B cell (primary cell): ENCODE results near the gene NHS. TPM values are rescaled to one million over a fixed set of nuclear protein-coding genes. Genes with fewer than 3 reads are reported as not detected.

Source experiments
- ATAC-seq: fragments of 200-7000 bp; cut with Tn5 transposase; one replicate; pipeline ENCODE4 v1.10.0; 2021; ENCODE audit warnings: low read depth, mild to moderate bottlenecking, moderate number of reproducible peaks, moderate library complexity
- CTCF ChIA-PET: fragments of 350-600 bp; sonication (Branson Sonifier 250); formaldehyde crosslinking; loops from one replicate; lab custom pipeline; 2021; ENCODE audit warnings: antibody characterized with exemption, inconsistent platforms; lab: Charles Lee
- POLR2A ChIA-PET: fragments of 350-600 bp; sonication (Branson Sonifier 250); formaldehyde crosslinking; loops from one replicate; lab custom pipeline; 2021; ENCODE audit warnings: antibody characterized with exemption; lab: Charles Lee
- DNase-seq: peaks from one replicate; pipeline ENCODE4 v3.0.0; 2013
- H2AFZ ChIP-seq: 2 replicates; pipeline ENCODE4 v1.6.1; 2012; ENCODE audit warnings: mild to moderate bottlenecking, low read depth, low read length; ENCODE audit not compliant: insufficient read depth, poor library complexity, severe bottlenecking
- H3K27ac ChIP-seq, 2 donors: 1 replicate in 1 of 2; 2 replicates in 1 of 2; pipeline ENCODE4 v1.5.1; 2012 to 2013; ENCODE audit warnings: low read length in 2 of 2, mild to moderate bottlenecking in 2 of 2, moderate library complexity in 1 of 2
- H3K27me3 ChIP-seq, 4 experiments: fragments of 200-600 bp in 1 of 4; sonication (generic) in 1 of 4; replicated peaks in 1 of 4; 1 replicate in 2 of 4; 2 replicates in 2 of 4; pipeline versions ENCODE4 v1.6.1 to v1.7.0; 2013 to 2016; ENCODE audit warnings: low read length in 3 of 4, mild to moderate bottlenecking in 2 of 4, mixed read lengths in 1 of 4, moderate library complexity in 1 of 4; ENCODE audit not compliant: insufficient read depth in 4 of 4, control insufficient read depth in 3 of 4; ENCODE audit errors: control extremely low read depth in 1 of 4
- H3K36me3 ChIP-seq, 2 experiments: replicated peaks in 1 of 2; 1 replicate in 1 of 2; 2 replicates in 1 of 2; pipeline versions ENCODE4 v1.6.1 to v1.7.1; 2013; ENCODE audit warnings: low read length in 1 of 2; ENCODE audit not compliant: insufficient read depth in 2 of 2, control insufficient read depth in 1 of 2; ENCODE audit errors: control extremely low read depth in 1 of 2, extremely low read depth in 1 of 2
- H3K4me1 ChIP-seq, 2 donors: fragments of 200-600 bp in 1 of 2; sonication (generic) in 1 of 2; 1 replicate in 1 of 2; 2 replicates in 1 of 2; pipeline versions ENCODE4 v1.5.1 to v1.6.1; 2013 to 2017; ENCODE audit warnings: low read length in 2 of 2; ENCODE audit not compliant: control insufficient read depth in 2 of 2, insufficient read depth in 2 of 2
- H3K4me2 ChIP-seq: replicated peaks from 2 replicates; pipeline ENCODE3; 2012; ENCODE audit warnings: mild to moderate bottlenecking, low read depth, low read length; ENCODE audit not compliant: poor library complexity, severe bottlenecking
- H3K4me3 ChIP-seq, 5 experiments: fragments of 200-600 bp in 1 of 5; sonication (generic) in 1 of 5; 1 replicate in 3 of 5; 2 replicates in 2 of 5; pipeline versions ENCODE4 v1.5.1 to v1.7.0; 2011 to 2016; ENCODE audit warnings: low read length in 4 of 5, mild to moderate bottlenecking in 4 of 5, low read depth in 2 of 5, control low read depth in 1 of 5, moderate library complexity in 1 of 5; ENCODE audit not compliant: insufficient read depth in 1 of 5; ENCODE audit errors: control extremely low read depth in 1 of 5, extremely low read depth in 1 of 5
- H3K79me2 ChIP-seq: fragments of 200-600 bp; sonication (generic); one replicate; pipeline ENCODE4 v1.6.0; 2016; ENCODE audit warnings: low read length; ENCODE audit not compliant: control insufficient read depth, insufficient read depth
- H3K9ac ChIP-seq: fragments of 200-600 bp; sonication (generic); 2 replicates; pipeline ENCODE4 v1.6.1; 2017; ENCODE audit warnings: mild to moderate bottlenecking, low read length, moderate library complexity
- H3K9me3 ChIP-seq, 3 donors: one replicate each; pipeline versions ENCODE4 v1.6.1 to v1.7.1; 2013; ENCODE audit warnings: low read length in 2 of 3; ENCODE audit not compliant: control insufficient read depth in 2 of 3, insufficient read depth in 1 of 3; ENCODE audit errors: control extremely low read depth in 1 of 3
- H4K20me1 ChIP-seq: 2 replicates; pipeline ENCODE4 v1.6.0; 2012; ENCODE audit warnings: mild to moderate bottlenecking, low read length; ENCODE audit not compliant: insufficient read depth, control insufficient read depth, poor library complexity, severe bottlenecking
- H3K27ac Mint-ChIP-seq: one replicate; pipeline ENCODE4 v1.8.0; 2021; ENCODE audit warnings: mixed read lengths
- H3K27me3 Mint-ChIP-seq: one replicate; pipeline ENCODE4 v1.8.0; 2021; ENCODE audit warnings: mixed read lengths
- H3K4me1 Mint-ChIP-seq: one replicate; pipeline ENCODE4 v1.8.0; 2021; ENCODE audit warnings: mixed read lengths
- H3K4me3 Mint-ChIP-seq: one replicate; pipeline ENCODE4 v1.8.0; 2021; ENCODE audit warnings: mixed read lengths
- H3K9me3 Mint-ChIP-seq: one replicate; pipeline ENCODE4 v1.8.0; 2022; ENCODE audit warnings: mixed read lengths; ENCODE audit not compliant: insufficient read depth
- CTCF ChIP-seq: fragments of 200-600 bp; IDR thresholded peaks from one replicate; pipeline ENCODE4 v1.8.0; 2022; ENCODE audit warnings: antibody characterized with exemption, mild to moderate bottlenecking
- EZH2 ChIP-seq: IDR thresholded peaks from 2 replicates; pipeline ENCODE4 v1.6.1; 2012; ENCODE audit warnings: borderline replicate concordance, low read depth, mild to moderate bottlenecking, moderate library complexity, low read length; ENCODE audit not compliant: insufficient read depth, poor library complexity, severe bottlenecking
- WGBS: methylation state at CpG from one replicate; pipeline ENCODE4 v1.1.5; 2013; ENCODE audit warnings: missing lambda C conversion rate; ENCODE audit not compliant: insufficient coverage; 5-methylcytosine and 5-hydroxymethylcytosine counted together
- intact Hi-C: fragments of 100-400 bp; cut with micrococcal nuclease; formaldehyde crosslinking; loops from one replicate; pipeline ENCODE4 v1.10.0; 2022
- polyA plus RNA-seq: library from polyadenylated mRNA; depleted of rRNA; stranded (reverse); fragments of >200 nt; gene quantifications from 2 replicates; pipeline ENCODE4 v1.2.3, GENCODE V29; 2012
- total RNA-seq, 2 donors: library from RNA; stranded (reverse); fragments of 120-200 nt in 1 of 2; gene quantifications; 1 replicate in 1 of 2; 2 replicates in 1 of 2; pipeline versions ENCODE4 v1.2.3 to v1.2.4, GENCODE V29; 2013 to 2022

NHS gene
- total and polyA plus RNA-seq, 2 donors (not counting 1 experiment from before 2014, with no cell fraction given) = not detected

- no peak overlapping the region for H2AFZ ChIP-seq
- no peak for TF ChIP-seq EZH2
- TF ChIP-seq CTCF = no peak
- H3K4me1 ChIP-seq = peaks cover 0 to 4% of the 10 kb centered on the region in 2 donors
- ATAC-seq = no peak
- H3K4me1 Mint-ChIP-seq = peaks cover 7% of the 10 kb centered on the region
- no peaks in the 10 kb centered on the region for H3K36me3 ChIP-seq
- no peaks in the 10 kb centered on the region for H3K79me2 ChIP-seq
- ChIA-PET CTCF (no interaction called here), POLR2A (no interaction called here)
- no peak overlapping the region for H3K27ac ChIP-seq
- no peak overlapping the region for H3K4me3 Mint-ChIP-seq
- no peak for DNase-seq
- no CpG with 5 or more reads among the region's 2 CpGs for WGBS
- no peaks in the 10 kb centered on the region for H3K27me3 ChIP-seq
- H3K27ac Mint-ChIP-seq = no peak overlapping the region
- no peaks in the 10 kb centered on the region for H3K27me3 Mint-ChIP-seq
- H3K9me3 ChIP-seq = no peaks in the 10 kb centered on the region
- H3K9ac ChIP-seq = no peak overlapping the region
- intact Hi-C loops = no loop called here
- H3K4me3 ChIP-seq = no peak overlapping the region
- H3K4me2 ChIP-seq = no peak overlapping the region
- H4K20me1 ChIP-seq = no peaks in the 10 kb centered on the region
- no peaks in the 10 kb centered on the region for H3K9me3 Mint-ChIP-seq
Measured at GRCh38 chrX:17743913-17744312, 368.9 kb downstream of the NHS start.

GRCh38 chrX:17744896-17745523 is 370.0 kb downstream of the NHS start:
- H3K36me3 ChIP-seq = peaks cover 0 to 2% of the 10 kb centered on the region in 2 experiments
- H3K9ac ChIP-seq = no peak overlapping the region
- POLR2A ChIA-PET = no interaction called here
- H3K27me3 ChIP-seq = no peaks in the 10 kb centered on the region
- WGBS = no CpG with 5 or more reads among the region's 2 CpGs
- H3K4me3 ChIP-seq = no peak overlapping the region
- H3K4me1 ChIP-seq = no peaks in the 10 kb centered on the region
- no peak overlapping the region for H2AFZ ChIP-seq
- ATAC-seq (no peak), DNase-seq (no peak)
- H3K27ac ChIP-seq = no peak overlapping the region
- Mint-ChIP-seq H3K9me3 (no peaks in the 10 kb centered on the region), H3K27ac (no peak overlapping the region), H3K4me1 (peaks cover 2% of the 10 kb centered on the region), H3K4me3 (no peak overlapping the region), H3K27me3 (no peaks in the 10 kb centered on the region)
- no peaks in the 10 kb centered on the region for H4K20me1 ChIP-seq
- TF ChIP-seq CTCF (no peak), EZH2 (no peak)
- H3K4me2 ChIP-seq = no peak overlapping the region
- no peaks in the 10 kb centered on the region for H3K9me3 ChIP-seq
- intact Hi-C loops = no loop called here
- no peaks in the 10 kb centered on the region for H3K79me2 ChIP-seq
- CTCF ChIA-PET = interaction anchor here (1.3 kb wide), 1 partner anchor 7 kb away, joined by 4 read pairs; the partner anchor contains the start of gene SCML1
